Caki2 (cell line): Measurements from ENCODE around the gene KRTAP5-11. TPM values are rescaled to one million over a fixed set of nuclear protein-coding genes. Genes with fewer than 3 reads are reported as not detected.
"Not testable (repeated sequence)": the region's sequence is repeated elsewhere in the genome, so short reads cannot be mapped to it uniquely, and the experiment has no call there.

Experiments used
- DNase-seq: peaks from one replicate; pipeline ENCODE4 v3.0.0-alpha.2; 2015; ENCODE audit warnings: low read depth
- in situ Hi-C: cut with HindIII; loops from 2 replicates; pipeline ENCODE4 v1.10.0; 2016; ENCODE audit warnings: low sequenced_read_pairs, low pct_unique_long_range_greater_than_20kb, mixed read lengths
- total RNA-seq: library from RNA; depleted of rRNA; stranded (reverse); fragments of >200 nt; shearing (Covaris generic); gene quantifications from 2 replicates; pipeline ENCODE4 v1.2.3, GENCODE V29; 2014; ENCODE audit warnings: low replicate concordance

Gene KRTAP5-11
- total RNA-seq, 1 experiment from 2014 or later: not detected

- in situ Hi-C loops: no loop called here
- DNase-seq: no peak
Observed at GRCh38 chr11:71565263-71565662, 17.4 kb downstream of the KRTAP5-11 start, which contains the start of gene KRTAP5-10. KRTAP5-10 (plus strand) TSS chr11:71565563; CDS start chr11:71565588, 25 bp downstream.

- in situ Hi-C loops: no loop called here
- DNase-seq: no peak
Observed at GRCh38 chr11:71564430-71564829, 18.2 kb downstream of the KRTAP5-11 start.

GRCh38 chr11:71563406-71563805 is 19.3 kb downstream of the KRTAP5-11 start:
- in situ Hi-C loops: no loop called here
- no peak for DNase-seq

GRCh38 chr11:71562120-71562519 is 20.6 kb downstream of the KRTAP5-11 start:
- in situ Hi-C loops: no loop called here
- DNase-seq: no peak

GRCh38 chr11:71558996-71559395 is 23.7 kb downstream of the KRTAP5-11 start:
- in situ Hi-C loops: no loop called here
- DNase-seq: no peak

- in situ Hi-C loops: no loop called here
- DNase-seq: no peak
Observed at GRCh38 chr11:71557257-71557656, 25.4 kb downstream of the KRTAP5-11 start.

- in situ Hi-C loops: no loop called here
- DNase-seq: no peak
Observed at GRCh38 chr11:71556018-71556417, 26.7 kb downstream of the KRTAP5-11 start.

GRCh38 chr11:71555508-71555907 is 27.2 kb downstream of the KRTAP5-11 start:
- in situ Hi-C loops: no loop called here

GRCh38 chr11:71554996-71555395 is 27.7 kb downstream of the KRTAP5-11 start:
- in situ Hi-C loops: no loop called here
- no peak for DNase-seq

More at GRCh38 chr11:71555508-71555907, 27.2 kb downstream of the KRTAP5-11 start:
- no peak for DNase-seq

- in situ Hi-C loops: no loop called here
- no peak for DNase-seq
Observed at GRCh38 chr11:71551711-71552110, 31.0 kb downstream of the KRTAP5-11 start.

GRCh38 chr11:71548716-71549151 is 33.9 kb downstream of the KRTAP5-11 start:
- in situ Hi-C loops: no loop called here
- no peak for DNase-seq

- in situ Hi-C loops: no loop called here
- no peak for DNase-seq
Observed at GRCh38 chr11:71548120-71548519, 34.6 kb downstream of the KRTAP5-11 start, which contains the start of gene KRTAP5-9. KRTAP5-9 (plus strand) TSS chr11:71548420; CDS start chr11:71548658, 238 bp downstream.

GRCh38 chr11:71545405-71545966 is 37.2 kb downstream of the KRTAP5-11 start:
- in situ Hi-C loops: no loop called here
- no peak for DNase-seq

- in situ Hi-C loops: no loop called here
- DNase-seq: no peak
Observed at GRCh38 chr11:71544525-71545214, 38.0 kb downstream of the KRTAP5-11 start.

- DNase-seq: no peak
- in situ Hi-C loops: no loop called here
Observed at GRCh38 chr11:71543866-71544265, 38.8 kb downstream of the KRTAP5-11 start.

GRCh38 chr11:71542879-71543777 is 39.5 kb downstream of the KRTAP5-11 start:
- in situ Hi-C loops: no loop called here
- no peak for DNase-seq

- no peak for DNase-seq
- in situ Hi-C loops: no loop called here
Observed at GRCh38 chr11:71542382-71542781, 40.3 kb downstream of the KRTAP5-11 start.

- in situ Hi-C loops, DNase-seq: not testable (repeated sequence)
Observed at GRCh38 chr11:71540521-71541304, 42.0 kb downstream of the KRTAP5-11 start.
